Right lobe of liver (tissue), 6 donors: ENCODE results near the gene CENPA. TPM values are rescaled to one million over a fixed set of nuclear protein-coding genes. Genes with fewer than 3 reads are reported as not detected.
A peak's percentile ranks its signal among the peaks of the same experiment; 100 is the strongest.

Source experiments
- ATAC-seq, 4 donors: fragments of 200-7000 bp; cut with Tn5 transposase; one replicate each; pipeline ENCODE4 v1.9.1; 2020; ENCODE audit warnings: mild to moderate bottlenecking in 4 of 4, moderate library complexity in 4 of 4
- DNase-seq, 3 donors: peaks; one replicate each; pipeline ENCODE4 v3.0.0-alpha.2; 2020
- H3K27ac ChIP-seq, 3 donors: fragments of 200-600 bp; one replicate each; pipeline ENCODE4 v1.8.0; 2022
- H3K27me3 ChIP-seq, 2 donors: fragments of 200-600 bp; one replicate each; pipeline ENCODE4 v1.8.0; 2022
- H3K36me3 ChIP-seq, 4 donors: fragments of 200-600 bp; sonication (generic) in 1 of 4; one replicate each; pipeline versions ENCODE4 v1.5.1 to v1.8.0; 2017 to 2022; ENCODE audit warnings: control low read depth in 1 of 4
- H3K4me1 ChIP-seq, 4 donors: fragments of 200-600 bp; sonication (generic) in 1 of 4; one replicate each; pipeline versions ENCODE4 v1.5.1 to v1.8.0; 2017 to 2022; ENCODE audit warnings: control low read depth in 1 of 4
- H3K4me3 ChIP-seq, 3 donors: fragments of 200-600 bp; one replicate each; pipeline ENCODE4 v1.8.0; 2022
- H3K9me3 ChIP-seq, 4 donors: fragments of 200-600 bp; sonication (generic) in 1 of 4; one replicate each; pipeline versions ENCODE4 v1.5.1 to v1.8.0; 2017 to 2022; ENCODE audit warnings: control low read depth in 1 of 4
- POLR2A ChIP-seq: fragments of 450-650 bp; IDR thresholded peaks from one replicate; pipeline ENCODE4 v1.6.1; 2017; ENCODE audit warnings: antibody characterized with exemption, mild to moderate bottlenecking
- WGBS: methylation state at CpG from one replicate; pipeline ENCODE4 v1.1.6; 2018; ENCODE audit warnings: low coverage, low lambda C conversion rate; ENCODE audit not compliant: insufficient coverage; ENCODE audit errors: missing lambda C conversion rate; 5-methylcytosine and 5-hydroxymethylcytosine counted together
- intact Hi-C, 2 donors: fragments of 100-400 bp; cut with DNase I; formaldehyde crosslinking; loops; one replicate each; pipeline versions ENCODE4 v1.11.2 to v1.14.1; 2022
- total RNA-seq, 6 experiments: library from RNA; depleted of rRNA in 2 of 6; stranded (reverse); fragments of >200 nt in 2 of 6; fragmentation: NEBNext Ultra II Directional in 3 of 6; extraction: Animal tissue kit (Norgen Biotek cat#: 25700) in 3 of 6; gene quantifications; one replicate each; pipeline versions ENCODE4 v1.1.0 to v1.2.4, GENCODE V29; 2016 to 2023
- TF ChIP-seq, protein P1 (sequence below), 4 donors: fragments of 200-600 bp in 3 of 4; fragments of 450-650 bp in 1 of 4; IDR thresholded peaks; one replicate each; pipeline versions ENCODE4 v1.5.1 to v1.8.0; 2016 to 2022; ENCODE audit warnings: antibody characterized with exemption in 4 of 4, mild to moderate bottlenecking in 2 of 4
- donor health status: DM: no; HTN: yes; CAD: no.
- donor health status: DM: no; HTN: no; CAD: no.
- donor health status: DM: no; HTN: no; CAD: no.
- donor health status: DM: no; HTN: yes; CAD: no.
- donor health status: DM: no; HTN: yes; CAD: no.

The CENPA gene
- total RNA-seq, 6 experiments from 2014 or later, result 0.18 to 1.3 (median 0.56) TPM; not detected in 1

DNA sequence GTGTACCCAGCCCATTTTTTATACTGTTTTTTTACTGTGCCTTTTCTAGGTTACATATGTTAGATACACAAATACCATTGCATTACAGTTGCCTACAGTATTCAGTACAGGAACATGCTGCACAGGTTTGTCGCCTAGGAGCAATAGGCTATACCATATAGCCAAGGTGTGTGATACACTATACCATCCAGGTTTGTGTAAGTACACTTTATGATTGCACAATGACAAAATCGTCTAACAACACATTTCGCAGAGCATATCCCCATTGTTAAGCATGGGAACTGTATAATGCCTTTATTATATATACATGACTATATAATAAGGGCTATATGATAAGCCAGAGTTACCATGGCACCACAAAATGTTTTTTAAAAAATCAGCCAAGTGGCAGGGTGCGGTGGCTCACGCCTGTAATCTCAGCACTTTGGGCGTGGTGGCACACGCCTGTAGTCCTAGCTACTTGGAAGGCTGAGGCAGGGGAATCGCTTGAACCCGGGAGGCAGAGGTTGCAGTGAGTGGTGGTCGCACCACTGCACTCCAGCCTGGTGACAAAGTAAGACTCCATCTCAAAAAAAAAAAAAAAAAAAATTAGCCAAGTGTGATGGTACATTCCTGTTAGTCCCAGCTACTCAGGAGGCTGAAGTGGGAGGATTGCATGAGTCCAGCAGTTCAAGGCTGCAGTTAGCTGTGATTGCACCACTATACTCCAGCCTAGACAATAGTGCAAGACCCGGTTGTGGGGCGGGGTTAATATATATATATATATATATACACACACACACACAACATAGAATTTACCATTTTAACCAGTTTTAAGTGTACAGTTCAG is 2.8 kb upstream of the CENPA start:
- no peaks in the 10 kb centered on the region for H3K27me3 ChIP-seq
- H3K4me3 ChIP-seq, result no peak overlapping the region
- intact Hi-C loops, result no loop called here
- ATAC-seq, result no peak
- H3K9me3 ChIP-seq, result no peaks in the 10 kb centered on the region
- H3K27ac ChIP-seq, result no peak overlapping the region
- H3K36me3 ChIP-seq, result peaks cover 0 to 26% (median 12%) of the 10 kb centered on the region in 4 donors
- 83% methylated on average over 11 of the region's 12 CpGs for WGBS
- DNase-seq, result no peak
- no peak for TF ChIP-seq POLR2A
- TF ChIP-seq, protein P1, sequence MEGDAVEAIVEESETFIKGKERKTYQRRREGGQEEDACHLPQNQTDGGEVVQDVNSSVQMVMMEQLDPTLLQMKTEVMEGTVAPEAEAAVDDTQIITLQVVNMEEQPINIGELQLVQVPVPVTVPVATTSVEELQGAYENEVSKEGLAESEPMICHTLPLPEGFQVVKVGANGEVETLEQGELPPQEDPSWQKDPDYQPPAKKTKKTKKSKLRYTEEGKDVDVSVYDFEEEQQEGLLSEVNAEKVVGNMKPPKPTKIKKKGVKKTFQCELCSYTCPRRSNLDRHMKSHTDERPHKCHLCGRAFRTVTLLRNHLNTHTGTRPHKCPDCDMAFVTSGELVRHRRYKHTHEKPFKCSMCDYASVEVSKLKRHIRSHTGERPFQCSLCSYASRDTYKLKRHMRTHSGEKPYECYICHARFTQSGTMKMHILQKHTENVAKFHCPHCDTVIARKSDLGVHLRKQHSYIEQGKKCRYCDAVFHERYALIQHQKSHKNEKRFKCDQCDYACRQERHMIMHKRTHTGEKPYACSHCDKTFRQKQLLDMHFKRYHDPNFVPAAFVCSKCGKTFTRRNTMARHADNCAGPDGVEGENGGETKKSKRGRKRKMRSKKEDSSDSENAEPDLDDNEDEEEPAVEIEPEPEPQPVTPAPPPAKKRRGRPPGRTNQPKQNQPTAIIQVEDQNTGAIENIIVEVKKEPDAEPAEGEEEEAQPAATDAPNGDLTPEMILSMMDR (IDR thresholded peaks at IDR 0.05), result no peak
- peaks cover 0 to 4% (median 0%) of the 10 kb centered on the region in 4 donors for H3K4me1 ChIP-seq

DNA sequence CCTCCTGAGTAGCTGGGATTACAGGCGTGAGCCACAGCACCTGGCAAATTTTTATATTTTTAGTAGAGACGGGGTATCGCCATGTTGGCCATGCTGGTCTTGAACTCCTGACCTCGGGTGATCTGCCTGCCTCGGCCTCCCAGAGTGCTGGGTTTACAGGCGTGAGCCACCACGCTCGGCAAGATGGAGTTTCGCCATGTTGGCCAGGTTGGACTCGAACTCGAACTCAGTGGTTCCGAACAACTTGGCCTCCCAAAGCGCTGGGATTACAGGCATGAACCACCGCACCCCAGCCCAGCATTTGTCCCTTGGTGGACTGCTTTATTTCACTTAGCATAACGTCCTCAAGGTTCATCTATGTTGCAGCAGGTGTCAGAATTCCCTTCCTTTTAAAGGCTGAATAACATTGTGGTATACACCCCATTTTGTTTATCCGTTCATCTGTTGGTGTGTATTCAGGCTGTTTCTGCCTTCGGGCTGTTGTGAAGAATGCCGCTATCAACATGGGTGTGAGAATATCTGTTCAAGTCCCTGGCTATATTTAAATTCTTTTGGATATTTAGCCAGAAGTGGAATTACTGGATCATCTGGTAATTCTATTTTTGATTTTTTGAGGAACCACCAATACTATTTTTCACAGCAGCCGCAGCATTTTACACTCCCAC is 1.2 kb upstream of the CENPA start:
- ATAC-seq (no peak), DNase-seq (no peak)
- Histone ChIP-seq H3K27ac (no peak overlapping the region), H3K4me3 (no peak overlapping the region), H3K9me3 (no peaks in the 10 kb centered on the region), H3K36me3 (peaks cover 0 to 10% (median 3%) of the 10 kb centered on the region in 4 donors), H3K4me1 (peaks cover 0 to 4% (median 0%) of the 10 kb centered on the region in 4 donors), H3K27me3 (no peaks in the 10 kb centered on the region)
- WGBS, result 89% methylated on average over 8 of the region's 19 CpGs
- intact Hi-C loops, result no loop called here
- TF ChIP-seq POLR2A, result no peak
- TF ChIP-seq, protein P1 (IDR thresholded peaks at IDR 0.05), result no peak

DNA sequence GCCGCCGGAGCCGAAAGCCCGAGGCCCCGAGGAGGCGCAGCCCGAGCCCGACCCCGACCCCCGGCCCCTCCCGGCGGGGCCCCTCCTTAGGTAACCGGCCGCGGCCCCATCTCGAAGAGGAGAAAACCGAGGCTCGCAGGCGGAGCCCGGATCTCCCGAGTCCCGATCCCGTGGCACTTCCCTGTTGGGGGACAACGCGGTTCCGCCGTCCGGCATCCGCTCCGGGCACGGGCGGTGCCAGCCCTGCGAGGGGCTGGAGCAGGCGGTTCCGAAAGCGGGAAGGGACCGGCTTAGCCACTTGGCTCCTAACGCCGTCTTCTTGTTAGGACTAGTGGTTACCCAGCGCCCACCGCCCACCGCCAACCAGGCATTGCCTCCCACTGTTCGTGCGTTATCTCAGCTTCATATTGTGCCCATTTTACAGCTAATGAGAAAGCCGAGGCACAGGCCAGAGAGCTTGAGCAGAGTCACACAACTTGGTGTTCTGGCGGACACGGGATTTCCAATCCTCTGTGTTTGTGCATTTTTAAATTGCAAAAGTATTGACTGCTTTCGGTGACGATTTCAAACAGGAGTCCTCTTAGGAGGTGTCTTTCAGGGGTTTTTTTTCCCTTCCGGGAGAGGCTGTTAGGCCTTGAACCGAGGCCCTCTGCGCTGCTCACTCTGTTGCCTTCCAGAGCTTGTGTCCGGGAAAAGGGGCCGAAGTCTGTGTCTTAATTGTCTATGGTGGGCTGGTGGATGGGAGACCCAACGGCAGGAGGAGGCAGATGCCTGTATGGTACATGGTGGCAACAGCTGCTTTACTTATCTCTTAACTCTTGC is 562 bp downstream of the CENPA start:
- intact Hi-C loops, result no loop called here

DNA sequence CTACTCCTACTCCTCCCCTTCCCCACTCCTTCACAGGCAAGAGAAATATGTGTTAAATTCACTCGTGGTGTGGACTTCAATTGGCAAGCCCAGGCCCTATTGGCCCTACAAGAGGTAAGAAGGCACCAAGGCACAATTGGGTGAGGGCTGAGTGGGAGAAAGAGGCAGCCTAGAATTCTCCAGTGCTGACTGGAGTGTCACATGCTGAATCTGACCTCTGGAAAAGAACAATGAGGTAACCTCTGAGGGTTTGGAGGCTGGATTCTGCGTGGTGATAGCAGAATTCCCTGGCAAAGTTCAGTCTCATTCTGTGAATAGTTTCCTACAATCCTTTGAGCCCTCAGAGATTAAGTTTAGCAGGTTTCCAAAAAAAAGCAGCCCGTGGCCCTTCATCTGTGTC is 6.9 kb downstream of the CENPA start:
- DNase-seq (no peak), ATAC-seq (no peak)
- 97% methylated on average over 2 of the region's 3 CpGs for WGBS
- Histone ChIP-seq H3K4me1 (no peaks in the 10 kb centered on the region), H3K27me3 (no peaks in the 10 kb centered on the region), H3K36me3 (no peaks in the 10 kb centered on the region), H3K4me3 (no peak overlapping the region), H3K27ac (no peak overlapping the region), H3K9me3 (no peaks in the 10 kb centered on the region)
- intact Hi-C loops, result no loop called here
- no peak for TF ChIP-seq POLR2A
- TF ChIP-seq, protein P1 (IDR thresholded peaks at IDR 0.05), result no peak

More for the DNA sequence above, 562 bp downstream of the CENPA start:
- H3K9me3 ChIP-seq, result no peaks in the 10 kb centered on the region
- TF ChIP-seq POLR2A, result no peak
- TF ChIP-seq, protein P1 (IDR thresholded peaks at IDR 0.05), result no peak
- H3K4me1 ChIP-seq, result peaks cover 0 to 4% (median 0%) of the 10 kb centered on the region in 4 donors
- H3K4me3 ChIP-seq, result peak overlapping the region; percentile 59 to 70 (median 65)
- no peak overlapping the region for H3K27ac ChIP-seq
- H3K27me3 ChIP-seq, result no peaks in the 10 kb centered on the region
- no peaks in the 10 kb centered on the region for H3K36me3 ChIP-seq
- ATAC-seq (peak; percentile 1 to 9 (median 3)), DNase-seq (peak in 2 of 3 donors; percentile 57 to 70)
- WGBS, result 9% methylated on average over 19 of the region's 55 CpGs
